NAMALWA (cell line): Measurements from ENCODE around the gene UNC5A.
"Not testable (repeated sequence)": the region's sequence is repeated elsewhere in the genome, so short reads cannot be mapped to it uniquely, and the experiment has no call there.

Experiments
- DNase-seq: peaks from one replicate; pipeline ENCODE4 v3.0.0-alpha.2; 2015; ENCODE audit warnings: low spot score

Gene UNC5A

DNA sequence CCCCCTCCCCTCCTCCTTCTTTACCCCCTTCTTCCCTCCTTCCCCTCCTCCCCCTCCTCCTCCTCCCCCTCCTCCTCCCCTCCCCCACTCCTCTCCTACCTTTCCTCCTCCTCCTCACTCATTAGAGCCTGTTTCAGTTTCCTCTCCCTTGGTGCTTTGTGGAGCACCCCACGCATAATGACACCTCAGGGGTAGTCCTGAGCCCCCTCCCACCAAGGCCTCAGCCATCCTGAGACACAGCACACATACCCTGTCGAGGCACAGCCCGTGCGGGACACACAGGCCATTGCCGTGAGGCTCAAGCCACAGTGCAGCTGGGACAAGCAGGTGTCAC is 53.4 kb downstream of the UNC5A start:
- DNase-seq, result no peak

DNA sequence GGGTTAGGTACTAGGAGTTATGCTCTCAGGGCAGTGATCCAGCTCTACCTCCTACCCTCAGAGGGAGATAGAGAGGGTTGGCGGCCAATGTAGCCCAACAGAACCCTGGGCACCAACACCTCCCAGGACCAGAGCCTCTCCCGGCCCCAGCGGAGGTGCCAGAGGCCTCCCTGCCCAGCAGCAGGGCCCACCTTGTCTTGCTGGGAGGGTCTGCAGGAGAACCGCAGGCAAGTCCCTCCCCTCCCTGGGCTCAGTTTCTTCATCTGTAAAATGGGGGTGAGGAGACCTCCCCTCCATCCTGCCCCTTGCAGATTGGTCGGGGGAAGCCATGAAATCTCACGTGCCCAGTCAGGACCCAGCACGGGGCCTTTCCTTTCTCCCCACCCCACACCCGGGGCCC is 54.4 kb downstream of the UNC5A start:
- DNase-seq, result no peak

GRCh38 chr5:176865964-176866363 is 55.6 kb downstream of the UNC5A start:
- no peak for DNase-seq

DNA sequence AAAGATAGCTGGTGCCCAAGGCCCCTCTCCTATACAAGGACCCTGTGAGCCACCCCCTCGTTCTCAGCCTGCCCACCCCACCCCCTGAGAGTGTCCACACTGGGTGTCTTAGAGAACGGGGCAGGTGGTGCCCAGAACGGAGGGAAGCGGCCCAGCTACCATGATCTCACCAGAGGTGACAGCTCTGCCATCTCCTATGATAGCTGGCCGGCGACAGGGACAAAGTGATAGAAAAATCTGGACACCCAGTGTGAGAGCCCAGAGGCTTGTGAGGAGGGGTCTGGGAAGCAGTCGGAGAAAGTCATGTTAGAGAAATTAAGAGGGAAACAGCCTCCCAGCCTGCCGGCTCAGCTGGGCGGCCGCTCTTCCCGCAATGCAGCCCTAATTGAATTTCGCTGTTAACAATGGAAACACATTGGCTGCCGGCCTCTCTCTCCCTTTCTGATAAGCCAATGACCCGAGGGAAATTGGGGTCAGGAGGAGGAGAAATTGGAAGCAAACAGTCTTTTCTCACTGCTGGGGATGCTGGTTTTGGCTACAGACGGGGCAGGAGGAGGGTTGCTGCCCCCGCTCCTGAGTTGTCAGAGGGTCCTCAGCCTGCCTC is 56.5 kb downstream of the UNC5A start:
- no peak for DNase-seq

DNA sequence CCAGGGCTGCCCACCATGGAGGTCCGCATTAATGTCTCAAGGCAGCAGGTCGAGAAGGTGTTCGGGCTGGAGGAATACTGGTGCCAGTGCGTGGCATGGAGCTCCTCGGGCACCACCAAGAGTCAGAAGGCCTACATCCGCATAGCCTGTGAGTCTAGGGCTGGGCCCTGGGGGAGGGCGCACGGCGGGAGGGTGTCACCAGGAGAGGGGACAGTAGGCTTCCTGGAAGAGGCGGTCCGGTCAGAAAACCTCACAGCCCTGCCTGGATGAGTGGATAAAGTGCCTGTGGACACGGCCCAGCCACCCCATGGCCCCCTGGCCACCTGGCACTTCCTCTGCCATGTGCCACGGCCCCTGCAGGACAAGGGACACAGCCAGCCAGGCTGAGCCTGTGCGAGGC is 57.8 kb downstream of the UNC5A start:
- DNase-seq, result no peak

- DNase-seq, result no peak
Observed at GRCh38 chr5:176868731-176869130, 58.4 kb downstream of the UNC5A start.

- DNase-seq, result no peak
Observed at GRCh38 chr5:176869501-176870109, 59.2 kb downstream of the UNC5A start.

GRCh38 chr5:176870110-176870591 is 59.8 kb downstream of the UNC5A start:
- peak; percentile 36 for DNase-seq

DNA sequence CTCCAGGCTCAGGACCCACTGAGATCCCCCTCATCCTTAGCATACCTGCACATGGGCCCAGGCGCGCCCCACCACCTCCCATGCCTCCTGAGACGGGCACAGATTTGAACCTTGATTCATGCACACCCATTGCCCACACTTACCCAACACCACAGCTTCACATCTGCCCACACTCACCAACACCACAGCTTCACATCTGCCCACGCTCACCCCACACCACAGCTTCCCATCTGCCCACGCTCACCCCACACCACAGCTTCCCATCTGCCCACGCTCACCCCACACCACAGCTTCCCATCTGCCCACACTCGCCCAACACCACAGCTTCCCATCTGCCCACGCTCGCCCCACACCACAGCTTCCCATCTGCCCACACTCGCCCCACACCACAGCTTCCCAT is 60.3 kb downstream of the UNC5A start:
- not testable (repeated sequence) for DNase-seq

GRCh38 chr5:176872586-176872985 is 62.2 kb downstream of the UNC5A start:
- not testable (repeated sequence) for DNase-seq

- not testable (repeated sequence) for DNase-seq
Observed at GRCh38 chr5:176873011-176873410, 62.7 kb downstream of the UNC5A start.

DNA sequence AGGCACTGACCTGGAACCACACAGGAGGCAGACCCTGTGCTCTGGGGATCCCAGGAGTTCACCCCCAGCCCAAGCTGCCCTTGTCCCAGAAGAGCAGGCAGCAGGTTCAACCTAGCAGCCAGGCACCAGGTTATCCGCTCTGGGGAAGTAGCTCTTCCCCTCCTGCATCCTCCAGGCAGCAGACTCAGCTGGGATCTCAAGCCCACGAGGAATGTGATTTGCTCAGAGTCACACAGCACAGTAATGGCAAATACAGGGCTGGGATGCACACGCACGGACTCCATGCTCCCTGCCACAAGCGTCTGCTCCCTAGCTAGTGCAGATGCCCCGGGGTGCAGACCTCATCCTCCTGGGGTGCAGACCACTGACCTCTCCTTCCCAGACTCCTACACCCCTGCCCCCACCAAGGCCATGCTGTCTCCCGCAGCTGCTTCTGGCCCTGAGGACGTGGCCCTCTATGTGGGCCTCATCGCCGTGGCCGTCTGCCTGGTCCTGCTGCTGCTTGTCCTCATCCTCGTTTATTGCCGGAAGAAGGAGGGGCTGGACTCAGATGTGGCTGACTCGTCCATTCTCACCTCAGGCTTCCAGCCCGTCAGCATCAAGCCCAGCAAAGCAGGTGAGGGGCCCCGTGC is 63.3 kb downstream of the UNC5A start:
- no peak for DNase-seq

DNA sequence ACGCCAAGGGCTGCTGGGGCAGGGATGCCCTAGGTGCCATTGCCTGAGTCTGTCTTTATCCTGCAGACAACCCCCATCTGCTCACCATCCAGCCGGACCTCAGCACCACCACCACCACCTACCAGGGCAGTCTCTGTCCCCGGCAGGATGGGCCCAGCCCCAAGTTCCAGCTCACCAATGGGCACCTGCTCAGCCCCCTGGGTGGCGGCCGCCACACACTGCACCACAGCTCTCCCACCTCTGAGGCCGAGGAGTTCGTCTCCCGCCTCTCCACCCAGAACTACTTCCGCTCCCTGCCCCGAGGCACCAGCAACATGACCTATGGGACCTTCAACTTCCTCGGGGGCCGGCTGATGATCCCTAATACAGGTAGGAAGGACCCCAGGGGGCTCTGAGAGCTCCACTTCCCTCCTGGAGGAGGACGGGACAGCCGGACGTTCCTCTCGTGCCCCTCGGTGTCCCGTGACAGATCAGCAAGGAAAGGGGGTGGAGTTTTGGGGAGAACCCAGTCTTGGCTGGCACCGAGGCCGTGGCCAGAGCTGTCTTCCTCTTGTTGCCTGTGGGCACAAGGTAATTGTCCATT is 63.9 kb downstream of the UNC5A start:
- no peak for DNase-seq

- DNase-seq, result no peak
Observed at GRCh38 chr5:176875014-176875550, 64.7 kb downstream of the UNC5A start.

DNA sequence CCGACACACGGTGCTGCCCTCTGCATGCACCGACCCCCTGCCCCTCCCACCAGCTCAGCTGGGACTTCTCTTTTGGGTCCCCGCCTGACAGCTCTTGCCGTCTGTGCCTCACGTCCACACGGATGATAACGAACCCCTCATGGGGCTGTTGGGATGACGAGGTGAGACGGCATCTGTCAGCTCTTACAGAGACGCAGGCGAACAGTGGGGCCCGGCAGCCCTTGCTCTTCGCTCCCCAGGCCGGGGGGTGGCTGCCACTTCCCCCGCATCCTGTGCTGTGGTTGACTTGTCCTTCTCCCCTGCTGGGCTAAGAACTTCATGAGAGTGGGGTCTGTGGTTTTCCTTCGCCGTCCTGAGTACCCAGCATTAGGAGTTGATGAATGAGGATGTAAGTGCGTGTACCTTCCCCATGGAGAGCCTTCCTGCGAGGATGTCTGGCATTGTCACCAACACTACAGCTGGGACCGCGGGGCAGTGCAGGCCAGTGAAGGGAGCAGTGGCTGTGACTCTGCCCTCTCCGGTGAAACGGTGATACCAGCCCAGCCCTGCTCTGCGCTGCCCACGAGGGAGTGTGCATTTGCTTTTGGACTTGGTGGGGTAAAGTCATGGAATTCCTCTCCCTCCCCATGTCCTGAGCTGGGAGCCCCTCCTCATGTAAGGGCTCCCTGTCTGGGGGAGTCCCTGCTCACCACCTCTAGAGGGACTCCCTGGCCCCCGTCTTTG is 65.6 kb downstream of the UNC5A start:
- DNase-seq, result no peak

- DNase-seq, result no peak
Observed at GRCh38 chr5:176876506-176877431, 66.4 kb downstream of the UNC5A start.

DNA sequence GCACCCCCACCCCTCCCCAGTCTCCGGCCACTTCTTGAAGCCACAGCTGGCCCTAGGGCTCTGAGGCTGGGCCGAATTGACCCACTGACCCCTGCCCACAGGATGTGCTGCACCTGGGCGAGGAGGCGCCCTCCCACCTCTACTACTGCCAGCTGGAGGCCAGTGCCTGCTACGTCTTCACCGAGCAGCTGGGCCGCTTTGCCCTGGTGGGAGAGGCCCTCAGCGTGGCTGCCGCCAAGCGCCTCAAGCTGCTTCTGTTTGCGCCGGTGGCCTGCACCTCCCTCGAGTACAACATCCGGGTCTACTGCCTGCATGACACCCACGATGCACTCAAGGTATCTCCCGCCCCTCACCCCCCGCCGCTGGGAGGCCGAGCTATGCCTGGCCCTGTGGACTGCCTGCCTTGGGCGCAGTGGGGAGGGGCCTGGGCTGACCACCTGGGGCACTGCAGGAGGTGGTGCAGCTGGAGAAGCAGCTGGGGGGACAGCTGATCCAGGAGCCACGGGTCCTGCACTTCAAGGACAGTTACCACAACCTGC is 67.5 kb downstream of the UNC5A start:
- no peak for DNase-seq

DNA sequence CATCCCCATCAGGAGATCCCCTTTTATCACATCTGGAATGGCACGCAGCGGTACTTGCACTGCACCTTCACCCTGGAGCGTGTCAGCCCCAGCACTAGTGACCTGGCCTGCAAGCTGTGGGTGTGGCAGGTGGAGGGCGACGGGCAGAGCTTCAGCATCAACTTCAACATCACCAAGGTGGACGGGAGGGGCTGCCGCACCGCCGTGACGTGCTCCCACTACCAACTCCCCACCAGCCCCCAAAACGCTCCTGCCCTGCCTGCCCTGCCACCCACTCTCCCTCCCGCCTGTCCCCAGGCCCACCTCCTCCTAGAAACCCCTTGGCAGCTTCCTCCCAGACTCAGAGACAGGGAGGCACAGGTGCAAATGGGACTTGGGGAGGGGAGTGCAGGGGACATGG is 68.1 kb downstream of the UNC5A start:
- no peak for DNase-seq

- no peak for DNase-seq
Observed at GRCh38 chr5:176878906-176879662, 68.7 kb downstream of the UNC5A start.

DNA sequence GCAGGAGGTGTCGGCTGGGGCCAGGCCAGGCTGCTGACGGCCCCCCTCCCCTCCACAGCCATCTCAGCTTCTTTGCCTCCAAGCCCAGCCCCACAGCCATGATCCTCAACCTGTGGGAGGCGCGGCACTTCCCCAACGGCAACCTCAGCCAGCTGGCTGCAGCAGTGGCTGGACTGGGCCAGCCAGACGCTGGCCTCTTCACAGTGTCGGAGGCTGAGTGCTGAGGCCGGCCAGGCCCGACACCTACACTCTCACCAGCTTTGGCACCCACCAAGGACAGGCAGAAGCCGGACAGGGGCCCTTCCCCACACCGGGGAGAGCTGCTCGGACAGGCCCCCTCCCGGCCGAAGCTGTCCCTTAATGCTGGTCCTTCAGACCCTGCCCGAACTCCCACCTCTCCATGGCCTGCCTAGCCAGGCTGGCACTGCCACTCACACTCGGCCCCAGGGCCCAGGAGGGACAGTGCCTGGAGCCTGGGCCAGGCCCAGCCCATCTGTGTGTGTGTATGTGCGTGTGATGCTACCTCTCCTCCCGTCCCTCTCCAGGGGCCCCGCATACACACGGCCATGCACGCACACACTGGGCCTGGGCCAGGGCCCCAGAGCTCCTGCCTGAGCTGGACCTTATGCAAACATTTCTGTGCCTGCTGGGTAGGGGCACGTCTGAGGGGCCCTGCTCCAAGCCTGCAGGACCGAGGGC is 69.5 kb downstream of the UNC5A start:
- no peak for DNase-seq
